ENCODE results near the gene SLC44A1.

- no peak for TF ChIP-seq CTCF (conservative IDR thresholded peaks at IDR 0.05; ENCODE audit: low read length)
- no peak for TF ChIP-seq EZH2phosphoT487 (IDR thresholded peaks at IDR 0.05; ENCODE audit: borderline replicate concordance, low read depth, low read length)
Measured at GRCh38 chr9:105438141-105438806, 193.8 kb downstream of the SLC44A1 start.

Data from OCI-LY7 (cell line).